ENCODE results near the gene RAB15.

The RAB15 gene

DNA sequence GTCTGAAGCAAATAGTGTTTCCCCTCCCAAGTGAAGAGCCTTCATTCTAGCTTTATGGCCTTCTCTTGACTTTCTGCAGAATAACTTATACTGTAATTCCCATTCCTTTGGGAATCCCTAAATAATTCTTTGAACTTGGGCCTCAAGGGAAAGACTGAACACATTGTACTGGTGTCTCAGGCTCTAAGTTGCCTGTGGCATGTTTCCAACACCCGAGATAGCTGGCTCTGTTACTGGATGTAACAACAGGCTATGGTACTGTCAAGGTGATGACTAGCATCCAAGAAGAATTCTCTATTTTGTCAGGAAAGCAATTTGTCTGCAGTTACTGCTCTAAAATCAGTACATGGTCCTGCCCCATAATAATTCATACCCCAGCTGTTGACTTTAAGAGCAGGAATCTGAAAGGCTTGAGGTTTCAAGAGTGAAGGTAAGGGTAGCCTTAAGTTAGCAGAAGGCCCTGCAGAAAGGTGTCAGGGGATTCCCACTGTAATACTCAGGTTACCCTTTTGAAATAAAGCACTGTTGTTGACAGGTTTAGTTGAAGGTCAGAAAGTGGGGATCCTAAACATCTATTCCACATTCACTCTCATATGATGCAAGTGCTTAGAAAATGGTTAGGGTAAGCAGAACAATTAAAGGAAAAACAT, 34.8 kb downstream of the RAB15 start:
- H3K9me2 ChIP-seq (replicated peaks; ENCODE audit: insufficient read depth, low read length): no peaks in the 10 kb centered on the region
- H3F3A ChIP-seq (ENCODE audit: insufficient read depth): no peaks in the 10 kb centered on the region
- no peak for TF ChIP-seq EZH2phosphoT487 (conservative IDR thresholded peaks at IDR 0.05; ENCODE audit: low read length)
- no peak for TF ChIP-seq CTCF (IDR thresholded peaks at IDR 0.05; ENCODE audit: insufficient read depth, low read length, poor library complexity, severe bottlenecking)
- H4K20me1 ChIP-seq (ENCODE audit: low read depth, low read length): no peaks in the 10 kb centered on the region
- no peak overlapping the region for H3K9ac ChIP-seq (ENCODE audit: low read length)
- H3K27ac ChIP-seq (ENCODE audit: low read depth, low read length): no peak overlapping the region
- H3K27me3 ChIP-seq (ENCODE audit: low read length): no peaks in the 10 kb centered on the region
- no peak overlapping the region for H3K4me2 ChIP-seq (ENCODE audit: low read depth, low read length, poor library complexity, severe bottlenecking)
- H3K36me3 ChIP-seq (ENCODE audit: low read length): peaks cover 8% of the 10 kb centered on the region; the same call in 1 of the 2 replicates
- H3K79me2 ChIP-seq (ENCODE audit: insufficient read depth, low read length): no peaks in the 10 kb centered on the region
- H3K4me3 ChIP-seq (ENCODE audit: insufficient read depth, low read length, poor library complexity, severe bottlenecking): no peak overlapping the region
- H3K9me3 ChIP-seq (ENCODE audit: insufficient read depth, low read length): no peaks in the 10 kb centered on the region
- H2AFZ ChIP-seq (ENCODE audit: low read depth, low read length, severe bottlenecking): no peak overlapping the region

- Histone ChIP-seq H3K9ac (ENCODE audit: low read length) (no peak overlapping the region), H3K27ac (ENCODE audit: low read depth, low read length) (no peak overlapping the region), H3K4me3 (ENCODE audit: insufficient read depth, low read length, poor library complexity, severe bottlenecking) (no peak overlapping the region), H2AFZ (ENCODE audit: low read depth, low read length, severe bottlenecking) (no peak overlapping the region), H3F3A (ENCODE audit: insufficient read depth) (no peaks in the 10 kb centered on the region), H3K9me3 (ENCODE audit: insufficient read depth, low read length) (no peaks in the 10 kb centered on the region), H3K36me3 (ENCODE audit: low read length) (peaks cover 18% of the 10 kb centered on the region; the same call in 1 of the 2 replicates), H3K4me2 (ENCODE audit: low read depth, low read length, poor library complexity, severe bottlenecking) (no peak overlapping the region), H4K20me1 (ENCODE audit: low read depth, low read length) (no peaks in the 10 kb centered on the region), H3K9me2 (replicated peaks; ENCODE audit: insufficient read depth, low read length) (no peaks in the 10 kb centered on the region), H3K27me3 (ENCODE audit: low read length) (no peaks in the 10 kb centered on the region), H3K79me2 (ENCODE audit: insufficient read depth, low read length) (peaks cover 6% of the 10 kb centered on the region; the same call in 1 of the 2 replicates)
- no peak for TF ChIP-seq EZH2phosphoT487 (conservative IDR thresholded peaks at IDR 0.05; ENCODE audit: low read length)
Measured at GRCh38 chr14:64935508-64935907, 36.6 kb downstream of the RAB15 start.

DNA sequence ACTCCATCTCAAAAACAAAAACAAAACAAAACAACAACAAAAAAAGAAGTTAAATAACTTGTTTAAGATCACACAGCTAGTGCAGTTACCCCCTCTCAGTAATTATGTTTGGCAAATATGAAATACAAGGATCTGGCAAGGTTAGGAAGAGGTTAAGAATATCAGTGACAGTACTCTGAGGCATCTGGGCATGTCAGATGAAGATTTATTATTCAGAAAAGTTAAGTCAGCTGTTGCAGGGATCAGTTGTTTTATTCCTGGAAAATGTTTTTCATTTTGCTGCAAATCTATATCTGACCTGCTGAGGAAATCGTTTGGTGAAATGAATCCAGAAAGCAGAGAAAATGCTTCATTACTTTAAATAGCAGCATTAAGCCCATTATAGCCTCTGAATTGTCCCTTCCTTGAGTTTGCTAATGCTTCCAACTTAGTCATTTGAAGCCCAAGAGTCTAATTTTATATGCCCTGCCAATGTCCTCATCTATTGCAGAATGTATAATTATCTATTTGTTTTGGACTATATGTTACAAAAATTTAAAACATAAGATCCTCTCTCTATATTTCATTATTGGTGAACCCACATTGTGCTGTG, 37.7 kb downstream of the RAB15 start:
- Histone ChIP-seq H3K9ac (ENCODE audit: low read length) (no peak overlapping the region), H3K9me2 (replicated peaks; ENCODE audit: insufficient read depth, low read length) (no peaks in the 10 kb centered on the region), H3F3A (ENCODE audit: insufficient read depth) (no peaks in the 10 kb centered on the region), H4K20me1 (ENCODE audit: low read depth, low read length) (no peaks in the 10 kb centered on the region), H3K79me2 (ENCODE audit: insufficient read depth, low read length) (peaks cover 14% of the 10 kb centered on the region; the same call in 1 of the 2 replicates), H3K27ac (ENCODE audit: low read depth, low read length) (no peak overlapping the region), H3K9me3 (ENCODE audit: insufficient read depth, low read length) (no peaks in the 10 kb centered on the region), H3K36me3 (ENCODE audit: low read length) (peaks cover 23% of the 10 kb centered on the region; the same call in 1 of the 2 replicates), H2AFZ (ENCODE audit: low read depth, low read length, severe bottlenecking) (no peak overlapping the region), H3K27me3 (ENCODE audit: low read length) (no peaks in the 10 kb centered on the region), H3K4me2 (ENCODE audit: low read depth, low read length, poor library complexity, severe bottlenecking) (no peak overlapping the region), H3K4me3 (ENCODE audit: insufficient read depth, low read length, poor library complexity, severe bottlenecking) (no peak overlapping the region)
- TF ChIP-seq EZH2phosphoT487 (conservative IDR thresholded peaks at IDR 0.05; ENCODE audit: low read length) (no peak), CTCF (IDR thresholded peaks at IDR 0.05; ENCODE audit: insufficient read depth, low read length, poor library complexity, severe bottlenecking) (no peak)

DNA sequence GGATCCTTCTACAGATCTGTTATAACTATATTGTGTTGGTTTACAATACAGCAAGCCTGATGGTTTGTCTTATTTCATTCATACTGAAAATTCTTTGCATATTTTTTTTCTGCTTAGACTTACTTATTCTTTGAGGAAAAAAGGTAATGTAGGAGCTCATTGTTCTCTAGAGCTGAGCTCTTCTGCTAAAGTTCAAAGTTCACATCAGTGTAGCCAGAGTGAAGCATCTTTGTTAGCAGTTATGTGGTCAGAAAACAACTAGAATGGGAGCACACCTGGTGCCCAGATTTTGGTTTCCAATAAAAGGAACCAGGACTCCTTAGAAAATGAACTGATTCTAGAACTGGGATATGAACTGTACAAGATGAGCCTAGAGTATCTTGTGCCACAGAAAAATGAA, 39.9 kb downstream of the RAB15 start:
- H3F3A ChIP-seq (ENCODE audit: insufficient read depth): no peaks in the 10 kb centered on the region
- H3K36me3 ChIP-seq (ENCODE audit: low read length): peaks cover 26% of the 10 kb centered on the region; the same call in 1 of the 2 replicates
- no peak overlapping the region for H3K27ac ChIP-seq (ENCODE audit: low read depth, low read length)
- H3K4me3 ChIP-seq (ENCODE audit: insufficient read depth, low read length, poor library complexity, severe bottlenecking): no peak overlapping the region
- H3K79me2 ChIP-seq (ENCODE audit: insufficient read depth, low read length): peaks cover 17% of the 10 kb centered on the region; the same call in 1 of the 2 replicates
- no peak overlapping the region for H2AFZ ChIP-seq (ENCODE audit: low read depth, low read length, severe bottlenecking)
- no peak overlapping the region for H3K4me2 ChIP-seq (ENCODE audit: low read depth, low read length, poor library complexity, severe bottlenecking)
- H3K27me3 ChIP-seq (ENCODE audit: low read length): no peaks in the 10 kb centered on the region
- TF ChIP-seq EZH2phosphoT487 (conservative IDR thresholded peaks at IDR 0.05; ENCODE audit: low read length) (no peak), CTCF (IDR thresholded peaks at IDR 0.05; ENCODE audit: insufficient read depth, low read length, poor library complexity, severe bottlenecking) (no peak)
- H3K9ac ChIP-seq (ENCODE audit: low read length): no peak overlapping the region
- H3K9me3 ChIP-seq (ENCODE audit: insufficient read depth, low read length): no peaks in the 10 kb centered on the region
- no peaks in the 10 kb centered on the region for H3K9me2 ChIP-seq (replicated peaks; ENCODE audit: insufficient read depth, low read length)
- no peaks in the 10 kb centered on the region for H4K20me1 ChIP-seq (ENCODE audit: low read depth, low read length)

All from SU-DHL-6 (cell line).